ENCODE measurements around the gene ITIH5.

DNA sequence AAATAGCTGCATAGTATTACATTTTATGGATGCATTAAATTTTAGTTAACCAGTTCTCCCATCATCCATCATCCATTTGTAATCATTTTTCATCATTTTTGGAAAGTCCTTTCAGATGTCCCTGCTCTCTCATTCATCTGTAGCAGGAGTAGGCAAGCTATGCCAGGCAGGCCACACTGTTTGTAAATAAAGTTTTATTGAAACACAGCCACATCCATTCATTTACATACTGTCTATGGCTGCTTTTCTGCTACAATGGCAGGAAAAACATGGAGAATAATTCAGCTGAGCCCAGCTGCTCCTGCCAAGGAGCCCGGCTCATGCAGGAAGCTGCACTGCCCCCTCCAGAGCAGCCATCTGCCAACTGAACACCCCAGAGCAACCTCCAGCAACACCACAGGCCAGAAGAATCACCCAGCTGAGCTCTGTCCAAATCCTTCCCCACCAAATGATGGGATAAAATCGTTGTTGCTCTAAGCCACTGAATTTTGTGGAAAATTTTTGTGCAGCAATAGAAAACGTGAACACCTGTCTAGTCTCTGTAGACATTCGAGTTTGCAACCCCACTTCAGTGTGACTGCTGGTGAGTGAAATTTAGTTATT is 19.6 kb downstream of the ITIH5 start:
- TF ChIP-seq, protein P1, sequence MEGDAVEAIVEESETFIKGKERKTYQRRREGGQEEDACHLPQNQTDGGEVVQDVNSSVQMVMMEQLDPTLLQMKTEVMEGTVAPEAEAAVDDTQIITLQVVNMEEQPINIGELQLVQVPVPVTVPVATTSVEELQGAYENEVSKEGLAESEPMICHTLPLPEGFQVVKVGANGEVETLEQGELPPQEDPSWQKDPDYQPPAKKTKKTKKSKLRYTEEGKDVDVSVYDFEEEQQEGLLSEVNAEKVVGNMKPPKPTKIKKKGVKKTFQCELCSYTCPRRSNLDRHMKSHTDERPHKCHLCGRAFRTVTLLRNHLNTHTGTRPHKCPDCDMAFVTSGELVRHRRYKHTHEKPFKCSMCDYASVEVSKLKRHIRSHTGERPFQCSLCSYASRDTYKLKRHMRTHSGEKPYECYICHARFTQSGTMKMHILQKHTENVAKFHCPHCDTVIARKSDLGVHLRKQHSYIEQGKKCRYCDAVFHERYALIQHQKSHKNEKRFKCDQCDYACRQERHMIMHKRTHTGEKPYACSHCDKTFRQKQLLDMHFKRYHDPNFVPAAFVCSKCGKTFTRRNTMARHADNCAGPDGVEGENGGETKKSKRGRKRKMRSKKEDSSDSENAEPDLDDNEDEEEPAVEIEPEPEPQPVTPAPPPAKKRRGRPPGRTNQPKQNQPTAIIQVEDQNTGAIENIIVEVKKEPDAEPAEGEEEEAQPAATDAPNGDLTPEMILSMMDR (IDR thresholded peaks at IDR 0.05), result no peak
- no peak for TF ChIP-seq POLR2A (IDR thresholded peaks at IDR 0.05)
